ENCODE measurements around the gene NUP188. TPM values are rescaled to one million over a fixed set of nuclear protein-coding genes. Genes with fewer than 3 reads are reported as not detected.

Gene NUP188
- total and polyA plus RNA-seq, 10 donors, result 11.0 to 72.5 (median 49.7) TPM

GRCh38 chr9:128908372-128908771 lies 39.1 kb upstream of the NUP188 start:
- intact Hi-C loops (cut with DNase I; ENCODE audit: low total_unique reads), result no loop called here
- Histone ChIP-seq H3K36me3 (peaks cover 0 to 69% (median 38%) of the 10 kb centered on the region in 6 donors), H3K9me3 (no peaks in the 10 kb centered on the region), H3K4me1 (peaks cover 20 to 70% (median 33%) of the 10 kb centered on the region in 6 donors), H3K27ac (no peak overlapping the region), H3K27me3 (replicated peaks in 1 of 7) (no peaks in the 10 kb centered on the region), H3K4me3 (no peak overlapping the region)
- no peak for DNase-seq
- 96 to 99% (median 98%) methylated on average over 10 to 24 of the region's 24 CpGs for WGBS, 5 donors
- TF ChIP-seq POLR2A (IDR thresholded peaks at IDR 0.05) (no peak), POLR2AphosphoS5 (IDR thresholded peaks at IDR 0.05) (peak in 1 of 3 donors; percentile 20)

- Histone ChIP-seq H3K27me3 (replicated peaks in 1 of 7) (no peaks in the 10 kb centered on the region), H3K4me3 (no peak overlapping the region), H3K9me3 (no peaks in the 10 kb centered on the region), H3K4me1 (peaks cover 28 to 72% (median 45%) of the 10 kb centered on the region in 6 donors), H3K27ac (peak overlapping the region in 3 of 8 donors; percentile 7 to 47 (median 22)), H3K36me3 (peaks cover 0 to 80% (median 38%) of the 10 kb centered on the region in 6 donors)
- intact Hi-C loops (cut with DNase I; ENCODE audit: low total_unique reads), result no loop called here
- no peak for DNase-seq
- TF ChIP-seq POLR2A (IDR thresholded peaks at IDR 0.05) (no peak), POLR2AphosphoS5 (IDR thresholded peaks at IDR 0.05) (no peak)
- TF ChIP-seq, protein P1, sequence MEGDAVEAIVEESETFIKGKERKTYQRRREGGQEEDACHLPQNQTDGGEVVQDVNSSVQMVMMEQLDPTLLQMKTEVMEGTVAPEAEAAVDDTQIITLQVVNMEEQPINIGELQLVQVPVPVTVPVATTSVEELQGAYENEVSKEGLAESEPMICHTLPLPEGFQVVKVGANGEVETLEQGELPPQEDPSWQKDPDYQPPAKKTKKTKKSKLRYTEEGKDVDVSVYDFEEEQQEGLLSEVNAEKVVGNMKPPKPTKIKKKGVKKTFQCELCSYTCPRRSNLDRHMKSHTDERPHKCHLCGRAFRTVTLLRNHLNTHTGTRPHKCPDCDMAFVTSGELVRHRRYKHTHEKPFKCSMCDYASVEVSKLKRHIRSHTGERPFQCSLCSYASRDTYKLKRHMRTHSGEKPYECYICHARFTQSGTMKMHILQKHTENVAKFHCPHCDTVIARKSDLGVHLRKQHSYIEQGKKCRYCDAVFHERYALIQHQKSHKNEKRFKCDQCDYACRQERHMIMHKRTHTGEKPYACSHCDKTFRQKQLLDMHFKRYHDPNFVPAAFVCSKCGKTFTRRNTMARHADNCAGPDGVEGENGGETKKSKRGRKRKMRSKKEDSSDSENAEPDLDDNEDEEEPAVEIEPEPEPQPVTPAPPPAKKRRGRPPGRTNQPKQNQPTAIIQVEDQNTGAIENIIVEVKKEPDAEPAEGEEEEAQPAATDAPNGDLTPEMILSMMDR (IDR thresholded peaks at IDR 0.05 in 8 of 11, conservative IDR thresholded peaks at IDR 0.05 in 3 of 11), result no peak
- WGBS, 5 donors, result 74 to 84% (median 80%) methylated on average over 4 of the region's 4 CpGs; no CpG with 5 or more reads in 1 of the 5 donors
Observed at GRCh38 chr9:128909859-128910258, 37.6 kb upstream of the NUP188 start.

GRCh38 chr9:128910906-128911305 lies 36.6 kb upstream of the NUP188 start:
- Histone ChIP-seq H3K36me3 (peaks cover 0 to 90% (median 41%) of the 10 kb centered on the region in 6 donors), H3K4me1 (peaks cover 28 to 72% (median 50%) of the 10 kb centered on the region in 6 donors), H3K9me3 (no peaks in the 10 kb centered on the region), H3K4me3 (no peak overlapping the region), H3K27ac (peak overlapping the region; percentile 53 to 76 (median 66)), H3K27me3 (replicated peaks in 1 of 7) (no peaks in the 10 kb centered on the region)
- TF ChIP-seq, protein P1 (IDR thresholded peaks at IDR 0.05 in 8 of 11, conservative IDR thresholded peaks at IDR 0.05 in 3 of 11), result no peak
- TF ChIP-seq POLR2A (IDR thresholded peaks at IDR 0.05) (no peak), POLR2AphosphoS5 (IDR thresholded peaks at IDR 0.05) (no peak)
- no peak for DNase-seq
- intact Hi-C loops (cut with DNase I; ENCODE audit: low total_unique reads), result no loop called here
- WGBS, 5 donors, result 84 to 89% (median 86%) methylated on average over 6 of the region's 6 CpGs

DNA sequence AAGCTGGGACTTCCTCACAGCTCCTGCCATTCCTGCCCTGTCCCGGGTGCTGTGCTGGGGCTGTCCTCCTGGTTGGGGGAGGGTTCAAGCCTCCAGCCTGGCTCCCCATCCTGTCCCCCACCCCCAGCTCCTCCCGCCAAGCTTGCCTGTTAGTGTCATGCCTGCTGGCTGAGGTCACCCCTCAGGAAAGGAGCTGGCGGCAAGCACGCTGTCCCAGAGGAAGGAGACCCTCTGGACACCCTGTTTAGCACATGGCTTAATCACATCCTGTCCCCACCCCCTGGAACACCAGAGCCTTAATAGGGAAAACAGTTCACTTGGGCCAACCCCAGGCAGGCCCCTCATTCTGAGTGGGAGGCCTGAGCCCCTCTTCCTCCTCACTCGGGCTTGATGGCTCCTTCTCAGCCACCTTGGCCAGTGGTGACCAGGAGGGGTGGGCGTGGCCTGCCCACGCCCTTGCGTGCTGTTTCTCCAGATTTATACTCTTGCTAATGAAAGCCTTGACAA lies 35.9 kb upstream of the NUP188 start:
- Histone ChIP-seq H3K27me3 (replicated peaks in 1 of 7) (no peaks in the 10 kb centered on the region), H3K36me3 (peaks cover 0 to 96% (median 47%) of the 10 kb centered on the region in 6 donors), H3K27ac (peak overlapping the region; percentile 53 to 76 (median 66)), H3K4me1 (peaks cover 28 to 77% (median 56%) of the 10 kb centered on the region in 6 donors), H3K9me3 (no peaks in the 10 kb centered on the region), H3K4me3 (no peak overlapping the region)
- 48 to 64% (median 55%) methylated on average over 5 to 8 of the region's 8 CpGs for WGBS, 5 donors
- intact Hi-C loops (cut with DNase I; ENCODE audit: low total_unique reads), result no loop called here
- no peak for TF ChIP-seq POLR2A (IDR thresholded peaks at IDR 0.05)
- TF ChIP-seq, protein P1 (IDR thresholded peaks at IDR 0.05 in 8 of 11, conservative IDR thresholded peaks at IDR 0.05 in 3 of 11), result no peak
- peak; percentile 77 to 78 (median 78) for TF ChIP-seq POLR2AphosphoS5 (IDR thresholded peaks at IDR 0.05)
- DNase-seq, result peak; percentile 77
